ENCODE measurements around the gene ARF4.

- TF ChIP-seq CTCF (IDR thresholded peaks at IDR 0.05): peak in 1 of 6 experiments; percentile 1
- no peak for TF ChIP-seq POLR2A (IDR thresholded peaks at IDR 0.05)
Observed at GRCh38 chr3:57556459-57557084, 40.6 kb downstream of the ARF4 start.

Data from adrenal gland (tissue), 5 donors.